Right ventricle myocardium inferior (tissue), 1 donor: ENCODE results near the gene MAPK4. TPM values are rescaled to one million over a fixed set of nuclear protein-coding genes. Genes with fewer than 3 reads are reported as not detected.
"Not testable (repeated sequence)": the region's sequence is repeated elsewhere in the genome, so short reads cannot be mapped to it uniquely, and the experiment has no call there.

Experiments
- ATAC-seq: fragments of 200-7000 bp; cut with Tn5 transposase; one replicate; pipeline ENCODE4 v1.9.1; 2020; ENCODE audit warnings: mild to moderate bottlenecking, moderate library complexity
- DNase-seq: peaks from one replicate; pipeline ENCODE4 v3.0.0; 2021; ENCODE audit errors: missing footprints
- intact Hi-C: fragments of 100-400 bp; cut with DNase I; formaldehyde crosslinking; loops from one replicate; pipeline ENCODE4 v1.11.0; 2022
- long read RNA-seq: library from polyadenylated mRNA; unstranded; transcript quantifications from one replicate; pipeline ENCODE4 v2.0.0, GENCODE V29; 2021
- total RNA-seq: library from RNA; stranded (reverse); fragmentation: NEBNext Ultra II Directional; extraction: Animal tissue kit (Norgen Biotek cat#: 25700); gene quantifications from one replicate; pipeline ENCODE4 v1.2.1, GENCODE V29; 2021
- donor health status: DM: no; HTN: yes; CAD: no; lungs with severe emphysema.

Gene MAPK4
- total RNA-seq = 34.1 TPM
- long read RNA-seq, full-length matches to known transcripts = 9 of 37 reads
- long read RNA-seq, partial matches to known transcripts = 21 of 37 reads
- long read RNA-seq, other reads (novel, unspliced or antisense) = 7 of 37 reads

DNA sequence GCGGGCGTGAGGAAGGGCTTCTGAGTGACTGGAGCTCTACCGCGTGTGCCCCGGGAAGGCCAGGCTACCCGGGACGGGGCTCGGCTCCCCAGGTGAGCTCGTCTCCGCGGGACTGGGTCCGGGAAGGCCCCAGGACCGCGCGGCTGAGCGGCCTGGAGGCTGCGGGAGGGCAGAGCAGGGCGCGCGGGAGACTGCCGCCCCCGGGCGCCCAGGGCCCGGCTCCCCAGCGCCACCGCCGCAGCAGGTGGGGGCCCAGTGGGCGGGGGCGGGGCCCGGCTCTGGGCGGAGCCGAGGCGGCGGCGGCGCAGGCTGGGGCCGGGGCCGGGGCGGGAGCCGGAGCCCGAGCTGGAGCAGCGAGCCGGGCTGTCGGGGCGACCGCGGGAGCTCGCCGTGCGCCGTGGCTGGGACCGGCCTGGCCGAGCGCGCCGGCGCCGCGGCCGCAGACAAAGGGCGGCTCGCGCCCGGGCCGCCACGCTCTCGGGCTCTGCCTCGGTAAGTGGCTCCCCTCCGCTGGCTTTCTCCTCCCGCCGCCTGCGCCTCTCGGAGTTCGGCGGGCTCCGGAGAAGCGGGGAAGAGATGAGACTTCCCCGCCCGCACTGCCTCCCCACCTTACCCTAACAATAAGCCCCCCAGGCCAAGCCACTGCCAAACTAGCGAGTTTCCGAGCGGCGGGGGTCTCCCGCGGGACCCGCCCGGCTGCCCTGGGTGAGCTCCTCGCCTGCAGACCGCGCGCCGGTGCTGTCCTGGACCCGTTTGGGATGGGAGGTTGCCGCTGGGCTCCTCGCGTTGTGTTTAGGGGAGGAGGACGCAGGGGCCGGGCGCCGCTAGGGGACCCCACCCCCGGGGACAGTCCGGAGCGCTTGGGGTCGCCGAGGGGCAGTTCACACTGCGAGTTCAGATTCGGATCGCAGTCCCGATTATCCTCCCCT, at the start of gene MAPK4:
MAPK4 (plus strand) TSS at position 336 of the 929 bp plus-strand sequence. CDS start 103,872 bp downstream, outside the sequence.
- ATAC-seq (peak; percentile 93), DNase-seq (no peak)
- intact Hi-C loops = loop anchor here (2.0 to 5.0 kb wide), 2 partner anchors 92 to 167 kb away; no protein-coding TSS in a partner anchor

DNA sequence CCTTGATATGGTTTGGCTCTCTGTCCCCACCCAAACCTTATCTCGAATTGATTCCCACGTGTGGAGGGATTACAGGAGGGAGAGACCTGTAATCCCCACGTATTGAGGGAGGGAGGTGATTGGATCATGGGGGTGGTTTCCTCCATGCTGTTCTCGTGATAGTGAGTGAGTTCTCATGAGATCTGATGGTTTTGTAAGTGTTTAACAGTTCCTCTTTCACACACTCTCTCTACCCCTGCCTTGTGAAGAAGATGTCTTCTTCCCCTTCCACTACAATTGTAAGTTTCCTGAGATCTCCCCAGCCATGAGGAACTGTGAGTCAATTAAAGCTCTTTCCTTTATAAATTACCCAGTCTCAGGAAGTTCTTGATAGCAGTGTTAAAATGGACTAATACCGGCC, 42.6 kb upstream of the MAPK4 start:
- intact Hi-C loops, ATAC-seq, DNase-seq: not testable (repeated sequence)

DNA sequence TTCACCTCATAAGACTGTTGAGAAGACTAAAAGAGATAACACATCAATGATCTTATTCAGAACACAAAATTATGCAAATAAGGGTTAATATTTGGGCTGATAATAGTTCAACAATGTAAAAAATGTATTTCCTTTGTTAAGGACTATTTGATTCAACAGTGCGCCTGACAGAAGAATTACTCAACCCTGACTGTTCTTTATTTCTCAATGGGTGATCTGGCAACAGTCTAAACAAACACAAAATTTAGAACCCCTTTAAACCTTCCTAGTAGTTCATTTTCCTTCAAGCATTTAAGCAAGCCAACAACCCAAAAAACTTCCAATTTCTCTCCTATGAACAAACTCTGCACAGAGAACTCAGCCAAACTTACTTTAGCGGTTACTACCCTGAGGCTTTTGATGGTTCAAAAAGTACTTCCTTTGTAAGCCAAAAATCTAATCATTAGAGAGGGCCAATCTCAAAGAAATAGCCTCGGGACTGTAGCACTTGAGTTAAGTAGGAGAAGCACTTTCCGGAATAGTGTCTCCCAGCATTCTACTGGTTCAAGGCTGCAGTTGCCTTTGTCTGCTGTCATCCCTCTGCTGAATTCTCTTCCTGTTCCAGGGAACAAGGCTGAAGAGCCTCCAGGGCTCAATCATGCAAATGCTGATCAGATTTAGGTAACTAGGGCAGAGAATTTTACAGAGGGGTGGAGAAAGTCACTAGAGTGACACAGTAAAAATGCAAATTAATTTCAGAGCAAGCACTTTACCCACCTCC, 40.9 kb upstream of the MAPK4 start:
- ATAC-seq (no peak), DNase-seq (no peak)
- intact Hi-C loops = no loop called here

DNA sequence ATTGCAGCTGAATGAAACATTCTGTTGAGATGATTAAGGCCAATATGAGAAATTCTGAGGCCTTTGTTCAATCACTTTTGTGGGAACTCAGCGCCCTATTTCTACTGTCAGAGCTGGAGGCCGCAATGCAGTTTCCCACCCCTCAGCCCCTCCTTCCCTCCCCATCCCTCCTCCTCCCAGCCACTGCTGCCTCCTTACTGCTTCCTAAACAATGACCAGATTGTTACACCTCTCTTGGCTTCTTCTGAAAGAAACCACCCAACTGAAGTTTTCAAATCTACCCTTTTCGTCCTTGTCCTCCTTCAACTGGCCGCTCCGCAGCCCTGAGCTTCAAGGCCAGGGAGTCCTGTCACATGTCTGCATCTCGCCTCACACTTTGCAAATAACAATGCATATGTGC, 36.7 kb upstream of the MAPK4 start:
- no peak for ATAC-seq
- intact Hi-C loops = no loop called here
- DNase-seq = no peak

DNA sequence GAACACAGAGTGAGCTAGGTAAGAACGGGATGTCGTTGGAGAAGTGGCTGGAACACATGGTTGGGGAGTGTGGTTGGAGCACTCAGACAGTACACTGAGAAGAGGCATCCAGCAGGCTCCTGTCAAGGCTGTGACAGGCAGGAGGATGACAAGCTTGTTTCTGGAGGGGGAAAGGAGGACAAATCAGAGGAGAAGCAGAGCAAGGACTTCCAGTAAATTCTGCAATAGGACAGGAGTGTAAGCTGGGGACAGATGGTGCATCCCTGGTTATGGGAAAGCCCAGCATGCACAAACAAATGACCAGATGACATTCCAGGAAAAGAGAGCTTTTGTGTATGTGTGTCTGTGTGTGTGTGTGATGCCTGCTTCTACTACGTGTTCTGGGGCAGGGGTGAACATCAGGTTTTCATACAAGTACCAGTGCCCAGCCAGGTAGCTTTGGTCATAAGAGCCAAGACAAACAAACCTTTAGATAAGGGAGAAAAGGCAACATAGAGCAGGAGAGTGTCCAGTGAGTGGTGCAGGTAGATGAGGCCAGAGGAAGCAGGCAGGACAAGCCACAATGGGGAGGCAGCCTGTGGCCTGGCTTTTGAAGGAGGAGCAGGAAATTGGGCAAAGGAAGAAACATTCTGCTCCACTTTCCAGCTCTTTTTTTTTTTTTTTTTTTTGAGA, 32.1 kb upstream of the MAPK4 start:
- DNase-seq (no peak), ATAC-seq (no peak)
- intact Hi-C loops = no loop called here

DNA sequence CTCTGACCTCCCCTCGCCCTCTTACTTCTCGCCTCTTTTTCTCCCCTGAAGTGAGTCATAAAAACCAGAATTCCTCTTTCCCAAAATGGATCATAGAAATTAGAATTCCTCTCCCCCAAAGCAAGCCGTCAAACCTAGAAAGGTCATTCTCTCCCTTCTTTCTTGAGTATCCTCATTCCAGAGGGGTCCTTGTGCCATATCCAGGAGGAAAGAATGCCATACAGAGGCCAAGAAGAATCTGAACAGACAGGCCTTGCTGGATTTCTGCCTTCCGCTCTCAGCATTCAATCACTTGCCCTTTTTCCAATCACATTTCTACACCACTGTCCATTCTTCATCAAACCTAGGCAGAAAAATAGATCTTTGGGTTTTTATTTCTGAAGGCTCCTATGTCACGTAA, 31.1 kb upstream of the MAPK4 start:
- no peak for DNase-seq
- intact Hi-C loops = no loop called here
- no peak for ATAC-seq

DNA sequence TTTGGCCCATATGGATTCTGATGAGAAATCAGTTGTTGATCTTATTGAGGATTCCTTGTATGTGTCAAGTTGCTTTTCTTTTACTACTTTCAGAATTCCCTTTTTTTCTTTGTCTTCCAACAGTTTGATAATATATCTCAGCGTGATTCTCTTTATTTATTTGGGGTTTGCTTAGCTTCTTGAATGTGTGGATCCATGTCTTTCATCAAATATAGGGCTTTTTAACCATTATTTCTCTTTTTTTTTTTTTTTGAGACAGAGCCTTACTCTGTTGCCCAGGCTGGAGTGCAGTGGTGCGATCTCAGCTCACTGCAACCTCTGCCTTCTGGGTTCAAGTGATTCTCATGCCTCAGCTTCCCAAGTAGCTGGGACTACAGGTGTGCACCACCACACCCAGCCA, 26.1 kb upstream of the MAPK4 start:
- ATAC-seq, DNase-seq, intact Hi-C loops: not testable (repeated sequence)

DNA sequence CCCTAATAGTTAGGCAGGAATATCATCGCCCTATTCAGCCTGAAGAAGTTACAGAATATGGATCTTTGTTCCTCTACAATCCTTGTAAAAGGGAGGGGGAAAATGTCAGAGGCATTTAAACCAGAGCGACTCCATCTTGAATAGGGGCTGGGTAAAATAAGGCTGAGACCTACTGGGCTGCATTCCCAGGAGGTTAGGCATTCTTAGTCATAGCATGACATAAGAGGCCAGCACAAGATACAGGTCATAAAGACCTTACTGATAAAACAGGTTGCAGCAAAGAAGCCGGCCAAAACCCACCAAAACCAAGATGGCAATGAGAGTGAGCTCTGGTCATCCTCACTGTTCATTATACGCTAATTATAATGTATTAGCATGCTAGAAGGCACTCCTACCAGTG, 15.4 kb upstream of the MAPK4 start:
- ATAC-seq, DNase-seq, intact Hi-C loops: not testable (repeated sequence)

DNA sequence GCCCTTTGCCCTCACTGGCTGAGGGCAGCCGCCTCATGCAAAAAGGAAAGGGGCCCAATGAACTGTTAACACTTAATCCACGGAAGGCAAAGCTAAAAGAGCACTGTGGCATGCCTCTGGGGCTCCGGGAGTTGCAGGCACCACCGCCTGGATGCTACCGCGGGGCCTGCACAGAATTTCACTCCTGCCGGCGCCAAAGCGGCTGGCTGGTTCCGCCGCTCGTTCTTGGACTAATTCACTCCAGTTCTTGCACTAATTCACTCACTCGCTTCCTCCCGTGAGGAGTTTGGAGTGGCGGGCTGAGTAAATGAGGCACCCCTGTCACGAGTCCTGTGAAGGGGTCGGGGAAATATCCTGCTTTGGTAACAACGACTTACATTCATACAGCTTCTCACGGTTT, 14.0 kb upstream of the MAPK4 start:
- no peak for DNase-seq
- intact Hi-C loops = no loop called here
- ATAC-seq = no peak

DNA sequence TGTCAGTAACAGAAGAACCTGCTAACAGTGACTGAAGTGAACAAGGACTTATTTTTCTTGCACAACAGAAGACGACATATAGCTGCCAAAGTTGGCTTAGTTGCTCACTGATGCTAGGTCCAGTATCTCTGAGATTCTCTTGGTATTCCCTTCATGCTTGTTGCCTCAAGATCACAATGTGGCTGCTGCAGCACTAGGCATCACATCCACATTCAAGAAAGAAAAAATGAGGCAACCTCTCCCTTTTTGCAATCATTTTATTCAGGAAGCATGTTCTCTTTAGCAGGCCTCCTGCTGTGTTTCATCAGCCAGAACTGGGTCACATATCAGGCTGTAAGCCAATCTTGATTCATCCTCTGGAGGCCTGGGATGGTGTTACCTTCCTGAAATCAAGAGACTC, 11.7 kb upstream of the MAPK4 start:
- ATAC-seq (no peak), DNase-seq (no peak)
- intact Hi-C loops = no loop called here

DNA sequence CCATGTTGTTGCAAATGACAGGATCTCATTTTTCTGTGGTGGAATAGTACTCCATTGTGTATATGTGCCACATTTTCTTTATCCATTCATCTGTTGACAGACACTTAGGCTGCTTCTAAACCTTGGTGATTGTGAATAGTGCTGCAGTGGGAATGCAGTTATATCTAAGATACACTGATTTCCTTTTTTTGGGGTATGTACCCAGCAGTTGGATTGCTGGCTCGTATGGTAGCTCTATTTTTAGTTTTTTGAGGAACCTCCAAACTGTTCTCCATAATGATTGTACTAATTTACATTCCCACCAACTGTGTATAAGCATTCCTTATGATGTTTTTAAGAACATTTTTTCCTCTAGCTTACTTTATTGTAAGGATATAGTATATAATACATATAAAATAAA, 8.2 kb upstream of the MAPK4 start:
- intact Hi-C loops, DNase-seq, ATAC-seq: not testable (repeated sequence)

DNA sequence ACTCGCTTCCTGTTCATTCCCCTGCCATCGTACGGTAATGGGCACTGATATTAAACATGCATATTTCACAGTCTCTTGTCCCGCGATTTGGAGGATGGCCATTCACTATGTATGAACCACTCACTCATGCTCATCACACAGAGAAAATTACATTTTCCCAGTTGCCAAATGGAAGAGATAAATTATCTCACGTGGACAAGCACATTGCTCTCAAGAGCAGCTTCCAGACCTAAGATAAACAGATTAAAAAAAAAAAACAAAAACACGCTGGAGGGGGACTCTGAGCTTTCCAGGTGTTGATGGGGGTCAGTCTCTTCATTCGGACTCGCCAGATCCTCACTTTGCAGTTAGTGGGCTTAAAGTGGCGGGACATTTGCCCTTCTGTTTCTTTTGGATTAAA, 1.7 kb upstream of the MAPK4 start:
- ATAC-seq (no peak), DNase-seq (no peak)
- intact Hi-C loops = no loop called here

DNA sequence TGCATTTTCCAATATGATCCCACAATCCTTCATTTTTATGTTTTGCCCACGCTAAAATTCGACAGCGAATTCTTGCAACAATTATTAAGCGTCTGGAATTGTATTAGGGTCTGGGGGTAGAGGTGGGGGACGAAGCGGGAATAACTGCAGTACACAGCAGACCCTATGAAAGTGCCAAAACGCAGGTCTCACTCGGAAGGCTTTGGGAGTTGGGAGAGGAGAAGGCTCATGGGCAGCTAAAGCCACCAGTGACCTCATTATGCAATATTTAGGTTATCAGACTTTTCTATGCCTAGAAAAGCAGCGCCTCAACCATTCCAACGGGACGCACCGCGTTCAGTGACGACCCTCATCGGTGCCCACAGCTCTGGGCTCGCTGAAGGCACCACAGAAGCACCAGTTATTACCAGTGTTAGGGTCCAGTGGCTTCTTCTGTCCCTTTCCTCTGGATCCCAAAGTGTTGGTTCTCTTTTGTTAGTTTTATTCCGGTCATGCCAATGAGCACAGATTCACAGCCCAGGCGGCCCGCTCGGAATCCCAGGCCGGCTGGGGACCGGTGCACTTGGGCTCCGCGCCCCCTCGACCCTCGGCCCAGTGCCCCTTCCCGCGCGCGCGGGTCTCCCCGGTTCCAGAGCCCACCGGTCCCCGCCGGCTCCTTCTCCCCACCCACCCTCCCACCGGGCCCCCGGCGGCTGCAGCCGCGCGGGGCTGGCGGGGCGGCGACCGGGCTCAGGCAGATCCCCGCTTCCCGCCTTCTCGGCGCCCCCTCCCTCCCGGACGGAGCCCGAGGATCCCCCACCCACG, 737 bp upstream of the MAPK4 start:
- DNase-seq = no peak
- intact Hi-C loops = no loop called here
- no peak for ATAC-seq

DNA sequence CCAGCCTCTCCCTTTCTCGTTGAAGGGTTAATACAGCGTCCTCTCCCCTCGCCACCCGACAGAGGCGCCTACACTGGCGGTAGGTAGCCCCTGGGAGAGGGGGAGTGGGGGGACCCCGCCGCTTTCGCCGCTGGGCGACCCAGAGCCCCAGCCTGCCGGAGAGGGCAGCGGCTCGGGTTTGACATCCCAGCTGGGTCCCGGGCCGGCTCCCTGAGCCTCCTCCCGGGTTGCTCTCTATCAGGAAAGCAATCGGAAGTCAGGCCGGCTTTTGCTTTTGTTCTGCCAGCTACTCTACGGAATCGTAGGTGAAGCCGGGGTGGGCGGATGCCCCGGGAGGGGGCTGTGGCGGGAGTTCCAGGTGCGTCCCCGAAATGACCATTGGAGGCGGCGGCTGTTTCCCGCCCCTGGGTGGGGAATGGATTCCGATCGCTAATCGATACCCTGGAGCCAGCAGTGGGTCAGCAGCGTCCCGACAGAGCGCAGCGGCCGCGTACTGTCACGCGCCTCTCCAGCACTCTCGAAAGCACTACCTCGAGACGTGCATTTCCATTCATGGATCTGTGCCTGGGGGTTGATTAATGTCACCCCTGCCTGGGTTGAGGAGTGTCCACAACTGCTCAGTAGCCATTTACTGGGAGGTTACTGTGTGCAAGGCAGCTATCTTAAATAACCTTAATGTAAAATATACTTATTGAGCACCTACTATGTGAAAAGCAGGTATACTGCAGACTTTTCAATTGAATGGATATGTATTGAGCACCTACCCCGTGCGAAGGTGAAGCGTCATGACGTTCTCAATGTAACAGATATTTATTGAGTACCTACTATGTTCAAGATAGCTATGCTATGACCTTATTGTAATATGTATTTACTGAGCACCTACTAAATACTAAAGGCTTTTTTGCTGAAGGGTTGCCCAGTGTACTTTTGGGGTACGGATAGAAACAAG, 1.1 kb downstream of the MAPK4 start:
- ATAC-seq (no peak), DNase-seq (no peak)
- intact Hi-C loops = loop anchor here (2.0 to 5.0 kb wide), 2 partner anchors 91 to 166 kb away; no protein-coding TSS in a partner anchor

DNA sequence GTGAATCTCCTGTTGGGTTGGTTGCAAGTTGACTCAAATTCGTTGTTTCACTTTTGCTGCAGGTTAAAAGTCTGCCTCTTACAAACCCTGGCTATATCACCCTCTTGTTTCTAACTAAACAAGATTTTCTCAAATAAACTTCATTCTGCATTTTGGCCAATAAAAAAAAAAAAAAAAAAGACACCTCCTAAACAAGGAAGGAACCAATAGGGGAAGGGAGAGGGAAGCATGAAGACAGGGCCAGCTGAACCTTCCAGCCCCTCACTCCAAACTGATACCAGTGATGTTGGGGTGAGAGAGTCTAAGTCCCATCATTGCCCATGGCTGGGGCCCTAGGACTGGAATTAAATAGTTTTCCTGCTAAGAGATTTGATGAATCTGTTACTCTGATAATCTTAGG, 2.4 kb downstream of the MAPK4 start:
- not testable (repeated sequence) for DNase-seq, ATAC-seq
- intact Hi-C loops = loop anchor here (5.0 kb wide), 1 partner anchor 90 kb away; no protein-coding TSS in a partner anchor

DNA sequence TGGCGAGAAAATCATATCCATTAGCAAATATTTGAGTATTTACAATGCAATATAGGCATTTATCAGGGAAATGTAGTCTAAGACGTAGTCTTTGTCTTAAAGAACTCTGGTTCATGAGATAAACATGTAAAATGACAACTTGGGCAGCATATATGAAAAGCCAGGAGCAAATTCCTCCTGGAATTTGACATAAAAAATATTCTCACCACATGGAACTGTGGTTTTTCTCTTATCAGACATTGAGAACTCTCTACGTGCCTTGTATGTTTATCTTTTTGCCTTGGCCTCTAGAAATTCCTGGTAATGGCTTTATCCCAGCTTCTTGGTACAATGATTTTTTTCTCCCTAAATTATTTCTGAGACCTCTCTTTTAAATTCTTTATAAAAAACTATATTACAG, 2.8 kb downstream of the MAPK4 start:
- ATAC-seq (no peak), DNase-seq (no peak)
- intact Hi-C loops = loop anchor here (5.0 kb wide), 1 partner anchor 90 kb away; no protein-coding TSS in a partner anchor

DNA sequence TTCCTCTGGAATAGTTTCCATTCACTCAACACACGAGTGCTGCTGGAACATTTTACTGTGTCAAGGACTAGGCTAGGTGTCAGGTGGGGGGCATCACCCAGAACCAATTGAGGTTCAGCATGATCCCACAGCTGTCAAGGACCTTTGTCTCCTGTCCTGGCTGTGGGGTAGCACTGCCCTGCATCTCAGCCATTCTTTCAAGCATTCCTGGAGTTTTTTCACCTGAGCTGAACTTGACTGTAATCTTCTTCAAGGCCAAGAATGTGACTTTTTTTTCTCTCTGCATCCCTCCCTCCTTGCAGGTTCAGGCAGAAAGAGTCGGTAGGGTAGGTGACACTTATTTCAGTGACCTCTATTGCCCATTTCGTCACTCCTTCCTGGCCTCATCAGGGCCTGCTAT, 3.5 kb downstream of the MAPK4 start:
- intact Hi-C loops = loop anchor here (5.0 kb wide), 1 partner anchor 89 kb away; no protein-coding TSS in a partner anchor
- no peak for DNase-seq
- no peak for ATAC-seq
